GM12878 (cell line): Measurements from ENCODE around the gene PDE6B. TPM values are rescaled to one million over a fixed set of nuclear protein-coding genes. Genes with fewer than 3 reads are reported as not detected.

Experiments used
- ATAC-seq: fragments of 200-7000 bp; cut with Tn5 transposase; 3 replicates; pipeline ENCODE4 v1.9.1; 2020; ENCODE audit warnings: mild to moderate bottlenecking, moderate library complexity
- BruUV-seq: library from RNA; stranded (reverse); fragments of 400-500 nt; replicated peaks from 2 replicates; lab custom pipeline; 2021; lab: Mats Ljungman, UMichigan
- CTCF ChIA-PET: fragments of 300-600 bp; sonication (Branson Sonifier 250); formaldehyde crosslinking; extraction: SDS; loops from one replicate; lab custom pipeline; 2021; ENCODE audit warnings: inconsistent platforms; lab: Yijun Ruan, JAX
- POLR2A ChIA-PET: fragments of 350-600 bp; formaldehyde crosslinking; extraction: SDS; loops from one replicate; lab custom pipeline; 2021; ENCODE audit warnings: inconsistent platforms; lab: Charles Lee
- RAD21 ChIA-PET: fragments of 300-600 bp; sonication (Branson Sonifier 250); formaldehyde crosslinking; loops from one replicate; lab custom pipeline; 2023; ENCODE audit warnings: antibody characterized with exemption; ENCODE audit not compliant: unreplicated experiment; lab: Charles Lee
- SMC1A ChIA-PET: fragments of 300-600 bp; sonication (Branson Sonifier 250); formaldehyde crosslinking; loops from one replicate; lab custom pipeline; 2023; ENCODE audit not compliant: unreplicated experiment, uncharacterized antibody; lab: Charles Lee
- DNase-seq: peaks from one replicate; pipeline ENCODE4 v3.0.0-alpha.2; 2011; ENCODE audit warnings: low read depth, low spot score
- FAIRE-seq: peaks from 3 replicates; lab custom pipeline; 2011; peaks lifted over from hg19 to GRCh38; lab: Jason Lieb, UNC
- H2AFZ ChIP-seq: 2 replicates; pipeline ENCODE4 v1.6.0; 2011; ENCODE audit warnings: low read depth, low read length, control low read depth; ENCODE audit not compliant: control insufficient read depth
- H3K27ac ChIP-seq: 2 replicates; pipeline ENCODE4 v1.5.1; 2011; ENCODE audit warnings: control low read depth; ENCODE audit not compliant: control insufficient read depth, insufficient read depth
- H3K27me3 ChIP-seq, 2 experiments: replicated peaks in 1 of 2; 2 replicates each; pipeline versions ENCODE4 v1.6.0 to v1.6.1; 2011; ENCODE audit warnings: low read length in 1 of 2; ENCODE audit not compliant: control insufficient read depth in 2 of 2, insufficient read depth in 2 of 2
- H3K36me3 ChIP-seq, 2 experiments: 2 replicates each; pipeline ENCODE4 v1.5.1; 2011; ENCODE audit warnings: low read length in 1 of 2; ENCODE audit not compliant: control insufficient read depth in 2 of 2, insufficient read depth in 2 of 2
- H3K4me1 ChIP-seq: 2 replicates; pipeline ENCODE4 v1.6.1; 2011; ENCODE audit warnings: mild to moderate bottlenecking, low read length, moderate library complexity, mixed read lengths; ENCODE audit not compliant: control insufficient read depth, insufficient read depth
- H3K4me2 ChIP-seq: 2 replicates; pipeline ENCODE4 v1.6.0; 2011; ENCODE audit warnings: control low read depth; ENCODE audit not compliant: control insufficient read depth, insufficient read depth
- H3K4me3 ChIP-seq: fragments of 200-600 bp; sonication (generic); 2 replicates; pipeline ENCODE4 v1.5.1; 2016
- H3K79me2 ChIP-seq: 2 replicates; pipeline ENCODE4 v1.6.0; 2011; ENCODE audit warnings: low read length; ENCODE audit not compliant: control insufficient read depth, insufficient read depth
- H3K9ac ChIP-seq: 2 replicates; pipeline ENCODE4 v1.8.0; 2011; ENCODE audit warnings: low read length, control low read depth, mixed read lengths; ENCODE audit not compliant: control insufficient read depth, insufficient read depth
- H3K9me3 ChIP-seq: replicated peaks from 3 replicates; pipeline ENCODE4 v1.5.1; 2011; ENCODE audit warnings: mild to moderate bottlenecking, low read length; ENCODE audit not compliant: control insufficient read depth, insufficient read depth
- H4K20me1 ChIP-seq: 2 replicates; pipeline ENCODE4 v1.6.0; 2011; ENCODE audit not compliant: control insufficient read depth, insufficient read depth
- CBX3 ChIP-seq: fragments of 200-600 bp; sonication (generic); IDR thresholded peaks from 2 replicates; pipeline ENCODE4 v1.6.1; 2016; ENCODE audit warnings: low read depth, borderline replicate concordance
- CEBPB ChIP-seq, 2 experiments: fragments of 150-350 bp in 1 of 2; IDR thresholded peaks; 2 replicates each; pipeline ENCODE4 v1.6.1; 2012 to 2014; ENCODE audit warnings: low read depth in 2 of 2, low read length in 2 of 2, borderline replicate concordance in 1 of 2, inconsistent platforms in 1 of 2
- CHD2 ChIP-seq: IDR thresholded peaks from 2 replicates; pipeline ENCODE4 v1.6.1; 2011; ENCODE audit warnings: low read depth, low read length, improper control_type of control experiment, borderline replicate concordance
- HDAC6 ChIP-seq: fragments of 200-600 bp; sonication (generic); IDR thresholded peaks from one replicate; pipeline ENCODE4 v1.8.0; 2017; ENCODE audit warnings: antibody characterized with exemption; ENCODE audit not compliant: unreplicated experiment
- HDGF ChIP-seq: fragments of 450-650 bp; IDR thresholded peaks from 2 replicates; pipeline ENCODE4 v1.6.1; 2016; ENCODE audit warnings: antibody characterized with exemption
- NFYA ChIP-seq: IDR thresholded peaks from 2 replicates; pipeline ENCODE4 v1.6.1; 2011; ENCODE audit warnings: low read depth, mild to moderate bottlenecking, low read length, improper control_type of control experiment, borderline replicate concordance
- PRDM15 ChIP-seq: fragments of 450-650 bp; formaldehyde crosslinking; IDR thresholded peaks from 2 replicates; pipeline ENCODE4 v1.4.0; 2020; ENCODE audit warnings: mild to moderate bottlenecking, moderate library complexity
- RAD21 ChIP-seq: IDR thresholded peaks from 2 replicates; pipeline ENCODE4 v1.6.1; 2011; ENCODE audit warnings: mild to moderate bottlenecking, low read depth, low read length, moderate library complexity; ENCODE audit not compliant: insufficient read depth
- SREBF1 ChIP-seq: IDR thresholded peaks from 2 replicates; pipeline ENCODE4 v1.6.1; 2012; ENCODE audit warnings: mild to moderate bottlenecking, low read length
- STAT1 ChIP-seq: fragments of 450-650 bp; conservative IDR thresholded peaks from 2 replicates; pipeline ENCODE4 v1.6.1; 2014; ENCODE audit warnings: antibody characterized with exemption, mild to moderate bottlenecking
- SUZ12 ChIP-seq: fragments of 200-600 bp; sonication (generic); IDR thresholded peaks from one replicate; pipeline ENCODE4 v1.6.1; 2018; ENCODE audit warnings: antibody characterized with exemption, mild to moderate bottlenecking; ENCODE audit not compliant: unreplicated experiment
- TCF3 ChIP-seq: IDR thresholded peaks from 2 replicates; pipeline ENCODE4 v1.6.1; 2012; ENCODE audit warnings: low read depth, mild to moderate bottlenecking, low read length, borderline replicate concordance; ENCODE audit not compliant: insufficient read depth
- WGBS: methylation state at CpG from one replicate; pipeline ENCODE4 v1.1.6; 2016; ENCODE audit warnings: low lambda C conversion rate; ENCODE audit not compliant: insufficient replicate concordance, insufficient coverage; ENCODE audit errors: missing lambda C conversion rate; 5-methylcytosine and 5-hydroxymethylcytosine counted together
- in situ Hi-C: fragments of 300-500 bp; cut with MboI; formaldehyde crosslinking; loops from 9 replicates; pipeline ENCODE4 v1.14.3; 2018; ENCODE audit warnings: mixed read lengths
- intact Hi-C: fragments of 100-400 bp; cut with micrococcal nuclease; formaldehyde crosslinking; loops from one replicate; pipeline ENCODE4 v1.14.2; 2022; ENCODE audit not compliant: unreplicated experiment
- polyA plus RNA-seq, 11 experiments: library from polyadenylated mRNA; depleted of rRNA in 4 of 11; unstranded in 6 of 11; stranded (reverse) in 5 of 11; fragments of >200 nt; fragmentation: Nextera tagmentation in 4 of 11; fragmentation: Illumina TruSeq in 1 of 11; extraction: Ambion mirVana in 4 of 11; extraction: Trizol in 1 of 11; gene quantifications; 1 replicate in 1 of 11; 2 replicates in 10 of 11; pipeline versions ENCODE4 v1.2.1 to v1.2.3, GENCODE V29; 2011 to 2016; ENCODE audit warnings: inconsistent platforms in 2 of 11, missing spikeins in 2 of 11, low read depth in 1 of 11
- total RNA-seq, 4 experiments: library from RNA; depleted of rRNA in 3 of 4; stranded (reverse); fragments of >200 nt in 3 of 4; fragmentation: Illumina TruSeq in 1 of 4; extraction: Trizol in 1 of 4; gene quantifications; 2 replicates each; pipeline versions ENCODE4 v1.2.1 to v1.2.3, GENCODE V29; 2013 to 2021

Gene PDE6B
- total and polyA plus RNA-seq, 10 of the 15 experiments (the other 5 are each of a cell fraction or from before 2014, with no cell fraction given), result 2.6 to 6.4 (median 3.8) TPM

DNA sequence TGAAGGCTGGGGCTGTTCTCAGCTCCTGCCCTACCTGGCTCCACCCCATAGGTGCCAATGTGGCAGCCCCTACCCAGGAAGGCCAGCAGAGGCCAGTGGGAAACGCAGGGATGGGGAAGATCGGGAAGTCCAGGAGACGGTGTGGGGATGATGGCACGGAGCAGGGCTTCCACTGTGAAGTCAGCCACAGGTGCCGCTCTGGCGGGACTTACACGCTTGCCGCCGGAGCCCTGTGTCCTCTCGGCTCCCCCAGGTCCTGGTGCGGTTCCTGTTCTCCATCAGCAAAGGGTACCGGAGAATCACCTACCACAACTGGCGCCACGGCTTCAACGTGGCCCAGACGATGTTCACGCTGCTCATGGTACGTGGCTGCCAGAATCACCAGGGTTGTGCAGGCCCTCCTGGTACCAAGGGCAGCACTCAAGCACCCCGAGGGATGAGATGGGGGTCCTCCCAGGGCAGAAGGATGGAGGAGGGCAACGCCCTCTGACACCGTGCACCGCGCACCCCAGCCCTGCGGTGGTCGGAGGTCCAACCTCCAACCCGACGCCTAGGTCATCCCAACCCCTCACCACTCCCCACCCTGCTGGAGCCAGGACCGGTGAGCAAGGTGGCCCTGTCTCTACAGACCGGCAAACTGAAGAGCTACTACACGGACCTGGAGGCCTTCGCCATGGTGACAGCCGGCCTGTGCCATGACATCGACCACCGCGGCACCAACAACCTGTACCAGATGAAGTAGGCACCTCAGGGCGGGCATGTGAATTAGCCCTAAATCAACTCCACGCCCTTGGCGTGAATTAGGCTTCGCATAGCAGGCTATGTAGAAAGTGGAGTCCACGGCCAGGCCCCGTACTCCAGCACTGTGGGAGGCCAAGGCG lies 36.7 kb downstream of the PDE6B start (continued):
- TF ChIP-seq SUZ12 (no peak), HDGF (no peak), CHD2 (no peak), NFYA (no peak), PRDM15 (no peak), SREBF1 (no peak), CBX3 (no peak)

DNA sequence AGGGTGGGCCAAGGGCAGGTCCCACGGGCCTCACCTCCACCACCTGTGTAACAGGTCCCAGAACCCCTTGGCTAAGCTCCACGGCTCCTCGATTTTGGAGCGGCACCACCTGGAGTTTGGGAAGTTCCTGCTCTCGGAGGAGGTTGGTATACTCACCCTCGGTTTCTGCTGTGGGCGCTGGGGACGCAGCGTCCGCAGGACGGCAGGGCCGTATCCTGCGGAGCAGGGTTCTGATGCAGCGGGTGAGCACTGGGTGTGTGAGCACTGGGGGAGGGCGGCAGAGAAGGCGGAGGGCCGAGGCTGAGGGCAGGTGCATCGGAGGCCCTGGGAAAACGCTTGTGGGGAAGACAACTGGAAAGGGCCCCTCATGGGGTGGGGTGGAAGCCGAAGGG lies 37.7 kb downstream of the PDE6B start:
- peaks cover 3% of the 10 kb centered on the region for H3K79me2 ChIP-seq
- intact Hi-C loops, result no loop called here
- no peak for FAIRE-seq
- no peak for TF ChIP-seq PRDM15
- no peak for TF ChIP-seq CEBPB (IDR thresholded peaks at IDR 0.05; ENCODE audit: borderline replicate concordance in 1 of 2, low read depth in 2 of 2, low read length in 2 of 2)
- no peak for TF ChIP-seq HDAC6
- TF ChIP-seq STAT1, result no peak
- no peak for TF ChIP-seq TCF3
- TF ChIP-seq RAD21, result no peak
- TF ChIP-seq, all 136 proteins: peak for 0
- POLR2A ChIA-PET, result interaction anchor here (0.6 kb wide), 1 partner anchor 18 kb away, joined by 6 read pairs; no protein-coding TSS in a partner anchor
- SMC1A ChIA-PET, result no interaction called here
- peak overlapping the region; percentile 68 for H3K9ac ChIP-seq
- H3K4me1 ChIP-seq, result no peaks in the 10 kb centered on the region
- CTCF ChIA-PET, result no interaction called here
- DNase-seq (no peak), ATAC-seq (no peak)
- peak overlapping the region; percentile 75 for H2AFZ ChIP-seq
- BruUV-seq, result no TSS peak
- RAD21 ChIA-PET, result interaction anchor here (1.0 kb wide), 1 partner anchor 56 kb away, joined by 3 read pairs; no protein-coding TSS in a partner anchor
- H3K36me3 ChIP-seq, result no peaks in the 10 kb centered on the region
- in situ Hi-C loops, result no loop called here
- peak overlapping the region; percentile 79 for H3K4me3 ChIP-seq
- no peaks in the 10 kb centered on the region; the same call in 2 of the 3 replicates for H3K9me3 ChIP-seq
- H4K20me1 ChIP-seq, result no peaks in the 10 kb centered on the region
- WGBS, result 49% methylated on average over 20 of the region's 20 CpGs
- H3K27ac ChIP-seq, result no peak overlapping the region
- no peaks in the 10 kb centered on the region for H3K27me3 ChIP-seq
- H3K4me2 ChIP-seq, result peak overlapping the region; percentile 49
